Retinal pigment epithelial cell (primary cell): ENCODE data around the gene PRKG1.

Experiments
- DNase-seq: peaks from one replicate; pipeline ENCODE4 v3.0.0-alpha.2; 2010; ENCODE audit warnings: low read depth
- H3K4me3 ChIP-seq: 2 replicates; pipeline ENCODE4 v1.5.1; 2011; ENCODE audit warnings: mild to moderate bottlenecking, low read length, control low read depth, moderate library complexity
- TF ChIP-seq, protein P1 (sequence below): conservative IDR thresholded peaks from 2 replicates; pipeline ENCODE4 v1.5.1; 2011; ENCODE audit warnings: low read depth, low read length, control low read depth, inconsistent platforms

PRKG1 gene

DNA sequence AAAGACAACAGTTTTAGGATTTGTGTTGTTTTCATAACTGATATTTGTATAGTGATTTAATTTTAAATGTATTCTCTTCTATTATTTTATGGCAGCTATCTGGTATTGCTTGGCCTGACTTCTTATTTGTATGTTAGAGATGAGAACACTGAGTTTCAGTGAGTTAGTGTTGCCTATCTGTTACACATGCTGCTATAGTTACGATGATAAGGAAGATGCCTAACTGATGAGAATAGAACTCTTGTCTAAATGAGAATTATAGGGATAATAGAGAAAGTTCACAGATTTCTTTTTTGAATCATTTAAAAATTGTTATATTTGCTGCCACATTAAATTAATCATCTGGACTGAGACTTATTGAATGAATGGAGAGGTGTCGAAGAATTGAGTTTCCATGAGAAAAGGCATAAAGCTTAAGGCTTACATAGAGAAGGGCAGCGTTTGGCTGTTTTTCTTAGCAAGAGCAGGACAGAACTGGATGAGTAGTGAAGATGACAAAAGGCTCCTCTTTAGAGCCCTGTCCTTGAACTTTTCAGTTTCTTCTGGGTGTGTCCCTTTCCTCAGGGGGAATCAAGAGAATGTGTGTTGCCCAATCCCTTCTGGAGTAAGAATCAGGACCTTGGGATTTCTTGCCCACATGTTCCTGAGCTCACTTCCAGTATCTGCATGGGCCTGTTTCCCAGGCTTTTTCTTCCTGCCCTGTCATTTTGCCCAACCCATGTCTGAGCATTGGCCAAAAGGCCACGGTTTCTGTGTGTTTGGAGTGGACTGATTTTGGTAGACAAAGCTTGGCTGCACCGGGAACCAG lies 820.7 kb downstream of the PRKG1 start:
- TF ChIP-seq, protein P1, sequence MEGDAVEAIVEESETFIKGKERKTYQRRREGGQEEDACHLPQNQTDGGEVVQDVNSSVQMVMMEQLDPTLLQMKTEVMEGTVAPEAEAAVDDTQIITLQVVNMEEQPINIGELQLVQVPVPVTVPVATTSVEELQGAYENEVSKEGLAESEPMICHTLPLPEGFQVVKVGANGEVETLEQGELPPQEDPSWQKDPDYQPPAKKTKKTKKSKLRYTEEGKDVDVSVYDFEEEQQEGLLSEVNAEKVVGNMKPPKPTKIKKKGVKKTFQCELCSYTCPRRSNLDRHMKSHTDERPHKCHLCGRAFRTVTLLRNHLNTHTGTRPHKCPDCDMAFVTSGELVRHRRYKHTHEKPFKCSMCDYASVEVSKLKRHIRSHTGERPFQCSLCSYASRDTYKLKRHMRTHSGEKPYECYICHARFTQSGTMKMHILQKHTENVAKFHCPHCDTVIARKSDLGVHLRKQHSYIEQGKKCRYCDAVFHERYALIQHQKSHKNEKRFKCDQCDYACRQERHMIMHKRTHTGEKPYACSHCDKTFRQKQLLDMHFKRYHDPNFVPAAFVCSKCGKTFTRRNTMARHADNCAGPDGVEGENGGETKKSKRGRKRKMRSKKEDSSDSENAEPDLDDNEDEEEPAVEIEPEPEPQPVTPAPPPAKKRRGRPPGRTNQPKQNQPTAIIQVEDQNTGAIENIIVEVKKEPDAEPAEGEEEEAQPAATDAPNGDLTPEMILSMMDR, result no peak
- no peak for DNase-seq

DNA sequence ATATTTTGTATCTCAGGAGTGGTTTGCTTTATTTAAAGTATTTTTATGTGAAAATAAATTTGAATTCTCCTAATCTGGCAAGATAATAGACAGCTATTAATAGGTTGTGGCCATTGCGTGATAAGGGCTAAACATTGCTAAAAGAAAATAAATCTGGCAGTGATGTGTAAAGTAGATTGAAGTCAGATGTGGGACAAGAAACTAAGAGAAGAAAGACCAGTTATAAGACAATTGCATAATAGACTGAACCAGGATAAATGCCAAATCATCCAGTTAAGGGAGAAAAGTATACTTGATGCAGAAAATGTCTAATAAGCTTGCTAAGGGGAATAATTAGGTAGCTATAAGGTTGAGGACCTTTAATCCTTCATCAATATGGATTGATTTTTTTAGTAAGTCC lies 822.6 kb downstream of the PRKG1 start:
- H3K4me3 ChIP-seq, result no peak overlapping the region
- no peak for DNase-seq
- TF ChIP-seq, protein P1, result no peak

More for the DNA sequence above, 820.7 kb downstream of the PRKG1 start:
- H3K4me3 ChIP-seq, result no peak overlapping the region

DNA sequence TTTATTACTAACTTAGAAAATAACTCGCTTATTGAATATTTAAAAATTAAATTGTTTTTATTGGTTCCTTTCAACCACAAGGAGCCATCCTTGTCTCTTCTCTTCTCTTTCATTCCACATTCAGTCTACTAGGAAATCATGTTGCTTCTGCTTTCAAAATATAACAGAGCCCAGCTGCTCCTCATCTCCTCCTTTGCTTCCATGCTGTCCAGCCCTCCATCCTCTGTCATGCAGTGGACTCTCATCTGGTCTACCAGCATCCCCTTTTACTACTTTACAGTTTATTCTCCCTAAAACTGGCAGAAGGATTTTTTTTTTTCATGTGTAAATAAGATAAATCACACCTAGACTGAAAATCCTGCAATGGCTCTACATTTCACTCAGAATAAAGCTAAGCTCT lies 823.3 kb downstream of the PRKG1 start:
- H3K4me3 ChIP-seq, result no peak overlapping the region
- no peak for DNase-seq
- TF ChIP-seq, protein P1, result no peak

DNA sequence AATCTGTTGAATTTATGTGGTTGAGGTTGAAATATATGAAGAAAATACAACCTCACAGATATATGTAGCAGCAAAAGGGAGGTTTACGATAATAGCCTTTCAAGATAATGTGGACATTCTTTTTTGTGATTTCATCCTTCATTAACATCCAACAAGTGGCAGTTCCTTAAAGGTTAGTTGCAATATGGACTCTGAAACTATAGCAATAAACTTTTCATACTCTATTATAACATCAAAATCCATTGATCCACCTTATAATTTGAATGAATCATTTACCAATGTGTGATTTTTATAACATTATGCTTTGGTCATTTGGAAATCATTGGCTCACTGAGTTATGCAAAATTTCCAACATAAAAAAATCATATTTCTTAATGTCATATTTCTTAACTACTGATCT lies 825.9 kb downstream of the PRKG1 start:
- no peak for DNase-seq

DNA sequence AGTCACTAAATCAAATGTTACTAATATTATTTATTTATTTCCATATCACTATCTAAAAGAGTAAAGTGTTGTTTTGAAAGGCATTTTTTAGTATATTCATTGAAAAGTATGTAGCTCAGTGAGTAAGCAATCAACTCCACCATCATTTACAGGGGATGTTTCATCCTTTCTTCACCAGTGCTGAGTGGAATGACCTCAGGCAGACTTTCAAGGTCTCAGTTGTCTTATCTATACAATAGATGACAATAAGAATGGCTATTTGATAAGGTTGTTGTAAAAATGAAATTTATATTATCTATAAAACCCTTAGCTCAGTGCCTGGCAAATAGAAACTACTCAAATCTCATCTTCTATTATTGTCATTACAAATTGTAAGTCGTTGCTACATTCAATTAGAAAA lies 829.4 kb downstream of the PRKG1 start:
- no peak overlapping the region for H3K4me3 ChIP-seq
- TF ChIP-seq, protein P1, result no peak
- no peak for DNase-seq

More for the DNA sequence above, 825.9 kb downstream of the PRKG1 start:
- TF ChIP-seq, protein P1, result no peak
- no peak overlapping the region for H3K4me3 ChIP-seq

DNA sequence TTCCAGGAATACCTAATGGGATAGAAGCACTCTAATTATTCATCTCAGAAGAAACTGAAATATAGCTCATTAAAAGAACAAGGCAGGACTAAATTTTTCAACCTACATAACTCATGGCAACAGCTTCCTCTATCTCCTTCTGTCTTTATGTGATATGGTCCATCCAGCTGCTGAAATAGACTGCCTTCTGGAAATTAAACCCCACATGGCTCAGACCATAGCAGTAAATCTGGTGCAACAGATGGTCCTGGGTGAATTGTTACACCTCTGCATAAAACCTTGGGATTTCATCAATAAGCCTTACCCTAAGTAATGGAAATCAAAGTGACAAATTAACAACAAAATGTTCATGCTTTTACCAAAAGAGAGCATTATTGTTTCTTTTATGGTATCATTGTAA lies 830.7 kb downstream of the PRKG1 start:
- TF ChIP-seq, protein P1, result no peak
- no peak for DNase-seq
- no peak overlapping the region for H3K4me3 ChIP-seq

DNA sequence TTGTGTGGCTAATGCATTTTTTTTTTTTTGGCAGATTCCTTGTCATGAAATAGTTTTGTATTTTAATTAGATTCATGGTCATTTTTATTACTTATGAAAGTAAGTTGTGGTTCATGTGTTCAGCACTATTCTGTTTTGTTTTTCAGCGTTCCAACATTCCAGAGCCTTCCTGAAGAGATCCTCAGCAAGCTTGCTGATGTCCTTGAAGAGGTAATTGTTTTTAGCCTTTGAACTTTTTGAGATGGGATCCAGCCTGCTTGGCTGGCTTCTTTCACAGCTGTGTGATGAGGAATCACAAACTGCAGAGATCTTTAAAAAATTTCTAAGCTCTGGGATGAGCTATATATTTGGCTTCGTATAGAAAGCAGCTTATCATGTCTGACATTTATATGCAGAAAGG lies 833.1 kb downstream of the PRKG1 start:
- H3K4me3 ChIP-seq, result no peak overlapping the region
- no peak for DNase-seq
- TF ChIP-seq, protein P1, result no peak
